ENCODE data around the gene GPS1.

GRCh38 chr17:82047914-82048570, 3.7 kb upstream of the GPS1 start:
- no peak for TF ChIP-seq CTCF (IDR thresholded peaks at IDR 0.05; ENCODE audit: low read depth, low read length)
- TF ChIP-seq POLR2A (IDR thresholded peaks at IDR 0.05; ENCODE audit: extremely low read depth, insufficient read length), result no peak
- no peak for TF ChIP-seq MYC (IDR thresholded peaks at IDR 0.05; ENCODE audit: low read depth, low read length)
- TF ChIP-seq MAX (IDR thresholded peaks at IDR 0.05; ENCODE audit: low read depth, low read length), result no peak
